Activated B cell treated with CpG ODN at 0.5 μM for 24 hours (primary cell): ENCODE data around the gene GPR22. TPM values are rescaled to one million over a fixed set of nuclear protein-coding genes. Genes with fewer than 3 reads are reported as not detected.

Source experiments
- ATAC-seq: fragments of 200-7000 bp; cut with Tn5 transposase; one replicate; pipeline ENCODE4 v1.10.0; 2021; ENCODE audit warnings: low read depth, mild to moderate bottlenecking, moderate library complexity
- CTCF ChIA-PET: fragments of 350-600 bp; sonication (Branson Sonifier 250); formaldehyde crosslinking; loops from one replicate; lab custom pipeline; 2021; ENCODE audit warnings: antibody characterized with exemption; lab: Charles Lee
- POLR2A ChIA-PET: fragments of 350-600 bp; sonication (Branson Sonifier 250); formaldehyde crosslinking; loops from one replicate; lab custom pipeline; 2021; ENCODE audit warnings: antibody characterized with exemption; lab: Charles Lee
- DNase-seq: peaks from one replicate; pipeline ENCODE4 v3.0.0; 2022
- H3K27ac Mint-ChIP-seq: one replicate; pipeline ENCODE4 v1.8.0; 2020; ENCODE audit warnings: mixed read lengths
- H3K27me3 Mint-ChIP-seq: one replicate; pipeline ENCODE4 v1.8.0; 2021; ENCODE audit warnings: mixed read lengths
- H3K36me3 Mint-ChIP-seq: one replicate; pipeline ENCODE4 v1.8.0; 2021; ENCODE audit warnings: low read depth, mixed read lengths
- H3K4me1 Mint-ChIP-seq: one replicate; pipeline ENCODE4 v1.8.0; 2021; ENCODE audit warnings: mixed read lengths
- H3K4me3 Mint-ChIP-seq: one replicate; pipeline ENCODE4 v1.8.0; 2020; ENCODE audit warnings: mild to moderate bottlenecking, mixed read lengths
- H3K9me3 Mint-ChIP-seq: one replicate; pipeline ENCODE4 v1.8.0; 2020; ENCODE audit warnings: mixed read lengths
- CTCF ChIP-seq: fragments of 200-600 bp; IDR thresholded peaks from one replicate; pipeline ENCODE4 v1.8.0; 2022; ENCODE audit warnings: antibody characterized with exemption, mild to moderate bottlenecking
- intact Hi-C: fragments of 100-400 bp; cut with micrococcal nuclease; formaldehyde crosslinking; loops from one replicate; pipeline ENCODE4 v1.15.1; 2024
- total RNA-seq: library from RNA; stranded (reverse); gene quantifications from 2 replicates; pipeline ENCODE4 v1.2.3, GENCODE V29; 2022

Gene GPR22
- total RNA-seq, 1 donor from 2014 or later = not detected

- Mint-ChIP-seq H3K9me3 (no peaks in the 10 kb centered on the region), H3K27me3 (no peaks in the 10 kb centered on the region), H3K4me3 (no peak overlapping the region), H3K36me3 (peaks cover 4% of the 10 kb centered on the region), H3K4me1 (peaks cover 2% of the 10 kb centered on the region), H3K27ac (no peak overlapping the region)
- TF ChIP-seq CTCF = no peak
- ChIA-PET POLR2A (no interaction called here), CTCF (no interaction called here)
- DNase-seq (no peak), ATAC-seq (no peak)
- intact Hi-C loops = no loop called here
Measured at GRCh38 chr7:107482571-107482970, 12.7 kb downstream of the GPR22 start.

- Mint-ChIP-seq H3K27ac (no peak overlapping the region), H3K36me3 (peaks cover 4% of the 10 kb centered on the region), H3K4me1 (peaks cover 2% of the 10 kb centered on the region), H3K27me3 (no peaks in the 10 kb centered on the region), H3K9me3 (no peaks in the 10 kb centered on the region), H3K4me3 (no peak overlapping the region)
- intact Hi-C loops = no loop called here
- TF ChIP-seq CTCF = no peak
- CTCF ChIA-PET = no interaction called here
- ATAC-seq = no peak
- DNase-seq = no peak
- POLR2A ChIA-PET = no interaction called here
Measured at GRCh38 chr7:107486041-107486440, 16.2 kb downstream of the GPR22 start.

DNA sequence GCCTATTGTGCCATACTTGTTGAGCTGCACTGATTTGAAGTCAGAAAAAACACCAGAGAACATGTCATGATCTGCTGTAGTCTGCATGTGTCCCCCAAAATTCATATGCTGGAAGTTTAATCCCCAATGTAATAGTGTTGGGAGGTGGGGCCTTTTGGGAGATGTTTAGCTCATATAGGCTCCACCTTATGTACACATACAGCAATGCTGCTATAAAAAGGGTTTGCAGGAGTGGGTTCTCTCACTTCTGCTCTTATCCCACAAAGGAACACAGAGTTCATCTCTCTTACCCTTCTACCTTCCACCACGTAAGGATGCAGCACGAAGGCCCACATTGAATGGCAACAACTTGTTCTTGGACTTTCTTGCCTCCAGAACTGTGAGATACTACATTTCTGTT is 23.0 kb downstream of the GPR22 start:
- DNase-seq = no peak
- intact Hi-C loops = no loop called here
- Mint-ChIP-seq H3K36me3 (peaks cover 2% of the 10 kb centered on the region), H3K27ac (no peak overlapping the region), H3K9me3 (no peaks in the 10 kb centered on the region), H3K4me1 (no peaks in the 10 kb centered on the region), H3K4me3 (no peak overlapping the region), H3K27me3 (no peaks in the 10 kb centered on the region)
- TF ChIP-seq CTCF = no peak
- CTCF ChIA-PET = no interaction called here
- no peak for ATAC-seq
- POLR2A ChIA-PET = no interaction called here

GRCh38 chr7:107494315-107494751 is 24.5 kb downstream of the GPR22 start:
- ATAC-seq (no peak), DNase-seq (no peak)
- CTCF ChIA-PET = no interaction called here
- Mint-ChIP-seq H3K27me3 (no peaks in the 10 kb centered on the region), H3K4me3 (no peak overlapping the region), H3K9me3 (no peaks in the 10 kb centered on the region), H3K36me3 (peaks cover 2% of the 10 kb centered on the region), H3K4me1 (no peaks in the 10 kb centered on the region), H3K27ac (no peak overlapping the region)
- POLR2A ChIA-PET = no interaction called here
- no peak for TF ChIP-seq CTCF
- intact Hi-C loops = no loop called here

- Mint-ChIP-seq H3K27me3 (no peaks in the 10 kb centered on the region), H3K4me3 (no peak overlapping the region), H3K27ac (no peak overlapping the region), H3K4me1 (no peaks in the 10 kb centered on the region), H3K9me3 (no peaks in the 10 kb centered on the region), H3K36me3 (peaks cover 2% of the 10 kb centered on the region)
- intact Hi-C loops = loop anchor here (5.0 kb wide), 1 partner anchor 253 kb away; no protein-coding TSS in a partner anchor
- CTCF ChIA-PET = no interaction called here
- TF ChIP-seq CTCF = no peak
- POLR2A ChIA-PET = no interaction called here
- ATAC-seq (no peak), DNase-seq (no peak)
Measured at GRCh38 chr7:107494884-107495283, 25.0 kb downstream of the GPR22 start.
